OCI-M1 (cell line): Measurements from ENCODE around the gene TARBP1.
"Not testable (repeated sequence)": the region's sequence is repeated elsewhere in the genome, so short reads cannot be mapped to it uniquely, and the experiment has no call there.

ENCODE experiments used
- DNase-seq: peaks from one replicate; lab custom pipeline; 2025; lab: John Stamatoyannopoulos, UW

Gene TARBP1, protein sequence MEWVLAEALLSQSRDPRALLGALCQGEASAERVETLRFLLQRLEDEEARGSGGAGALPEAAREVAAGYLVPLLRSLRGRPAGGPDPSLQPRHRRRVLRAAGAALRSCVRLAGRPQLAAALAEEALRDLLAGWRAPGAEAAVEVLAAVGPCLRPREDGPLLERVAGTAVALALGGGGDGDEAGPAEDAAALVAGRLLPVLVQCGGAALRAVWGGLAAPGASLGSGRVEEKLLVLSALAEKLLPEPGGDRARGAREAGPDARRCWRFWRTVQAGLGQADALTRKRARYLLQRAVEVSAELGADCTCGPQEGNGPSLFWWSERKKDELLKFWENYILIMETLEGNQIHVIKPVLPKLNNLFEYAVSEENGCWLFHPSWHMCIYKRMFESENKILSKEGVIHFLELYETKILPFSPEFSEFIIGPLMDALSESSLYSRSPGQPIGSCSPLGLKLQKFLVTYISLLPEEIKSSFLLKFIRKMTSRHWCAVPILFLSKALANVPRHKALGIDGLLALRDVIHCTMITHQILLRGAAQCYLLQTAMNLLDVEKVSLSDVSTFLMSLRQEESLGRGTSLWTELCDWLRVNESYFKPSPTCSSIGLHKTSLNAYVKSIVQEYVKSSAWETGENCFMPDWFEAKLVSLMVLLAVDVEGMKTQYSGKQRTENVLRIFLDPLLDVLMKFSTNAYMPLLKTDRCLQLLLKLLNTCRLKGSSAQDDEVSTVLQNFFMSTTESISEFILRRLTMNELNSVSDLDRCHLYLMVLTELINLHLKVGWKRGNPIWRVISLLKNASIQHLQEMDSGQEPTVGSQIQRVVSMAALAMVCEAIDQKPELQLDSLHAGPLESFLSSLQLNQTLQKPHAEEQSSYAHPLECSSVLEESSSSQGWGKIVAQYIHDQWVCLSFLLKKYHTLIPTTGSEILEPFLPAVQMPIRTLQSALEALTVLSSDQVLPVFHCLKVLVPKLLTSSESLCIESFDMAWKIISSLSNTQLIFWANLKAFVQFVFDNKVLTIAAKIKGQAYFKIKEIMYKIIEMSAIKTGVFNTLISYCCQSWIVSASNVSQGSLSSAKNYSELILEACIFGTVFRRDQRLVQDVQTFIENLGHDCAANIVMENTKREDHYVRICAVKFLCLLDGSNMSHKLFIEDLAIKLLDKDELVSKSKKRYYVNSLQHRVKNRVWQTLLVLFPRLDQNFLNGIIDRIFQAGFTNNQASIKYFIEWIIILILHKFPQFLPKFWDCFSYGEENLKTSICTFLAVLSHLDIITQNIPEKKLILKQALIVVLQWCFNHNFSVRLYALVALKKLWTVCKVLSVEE (N-terminal part only)

GRCh38 chr1:234478481-234479309 lies at the start of gene TARBP1:
TARBP1 (minus strand) TSS chr1:234479179; CDS start chr1:234479103, 76 bp downstream.
- peak; percentile 86 for DNase-seq

- peak; percentile 52 for DNase-seq
Observed at GRCh38 chr1:234528074-234528865, 49.3 kb upstream of the TARBP1 start.

DNA sequence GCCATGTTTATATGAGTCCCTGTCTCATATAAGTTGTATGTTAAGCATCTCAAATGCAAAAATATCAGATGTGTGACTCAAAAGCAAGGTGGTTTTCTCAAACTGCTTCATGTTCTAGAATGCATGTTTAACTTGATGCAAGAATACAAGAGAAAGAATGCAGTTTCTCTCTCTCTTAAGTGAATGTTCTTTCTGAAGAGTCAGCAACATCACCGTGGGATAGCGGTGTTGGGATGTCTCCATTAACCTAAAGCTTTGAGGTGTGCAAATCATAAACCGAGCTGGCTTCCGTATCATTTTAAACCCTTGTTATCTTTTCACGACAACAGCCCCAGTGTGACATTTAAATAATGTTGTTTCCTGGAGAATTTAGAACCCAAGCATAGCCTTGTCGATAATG lies 48.4 kb upstream of the TARBP1 start:
- DNase-seq: no peak

DNA sequence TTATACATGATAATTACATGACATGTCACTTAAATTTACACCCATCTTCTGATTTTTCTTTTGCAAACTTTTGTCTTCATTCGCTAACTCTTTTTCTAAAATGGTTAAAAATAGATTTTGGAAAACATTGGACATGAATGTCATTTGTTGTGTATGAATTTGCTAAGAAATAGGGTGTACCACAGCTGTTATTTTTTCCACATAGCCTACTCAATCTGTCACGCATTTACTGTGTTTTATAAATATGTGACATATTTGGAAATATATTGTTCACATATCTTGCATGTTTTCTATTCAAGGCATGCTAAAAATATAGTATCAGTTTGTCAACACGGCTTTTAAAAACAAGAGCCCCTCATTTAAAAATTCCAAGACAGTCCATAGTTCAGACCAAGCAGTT lies 47.9 kb upstream of the TARBP1 start:
- DNase-seq: no peak

DNA sequence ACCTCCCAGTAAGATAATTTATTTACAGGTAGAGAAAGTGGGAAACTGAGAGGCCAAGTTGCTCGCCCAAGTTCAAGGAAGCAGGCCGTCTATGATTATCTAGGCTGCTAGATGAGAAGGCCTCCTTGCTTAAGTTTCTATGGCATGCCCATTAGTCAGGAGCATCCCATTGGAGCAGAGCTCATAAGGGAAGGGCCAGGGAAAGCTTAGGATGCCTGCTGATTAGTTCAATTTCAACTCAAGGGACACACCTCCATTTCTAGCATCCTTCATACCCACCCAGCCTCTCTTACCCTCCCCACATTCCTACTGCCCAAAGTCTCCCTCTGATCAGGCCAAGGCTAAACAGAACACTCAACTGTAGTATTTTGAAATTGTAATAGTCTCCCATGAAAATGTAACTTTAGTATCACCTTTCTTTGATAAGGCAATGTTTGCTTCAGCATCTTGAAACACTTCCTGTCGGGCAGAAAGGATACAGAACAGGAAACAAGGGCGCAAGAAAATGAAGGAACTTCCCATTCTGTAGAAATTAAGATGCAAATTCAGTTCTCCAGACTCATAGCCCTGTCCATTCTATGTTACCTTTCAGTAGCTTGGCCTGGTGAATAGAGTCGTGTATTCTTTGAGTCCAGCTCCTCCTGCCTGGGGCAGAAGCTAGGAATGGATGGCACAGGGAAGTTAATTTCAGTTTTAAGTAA lies 46.3 kb upstream of the TARBP1 start:
- DNase-seq: no peak

DNA sequence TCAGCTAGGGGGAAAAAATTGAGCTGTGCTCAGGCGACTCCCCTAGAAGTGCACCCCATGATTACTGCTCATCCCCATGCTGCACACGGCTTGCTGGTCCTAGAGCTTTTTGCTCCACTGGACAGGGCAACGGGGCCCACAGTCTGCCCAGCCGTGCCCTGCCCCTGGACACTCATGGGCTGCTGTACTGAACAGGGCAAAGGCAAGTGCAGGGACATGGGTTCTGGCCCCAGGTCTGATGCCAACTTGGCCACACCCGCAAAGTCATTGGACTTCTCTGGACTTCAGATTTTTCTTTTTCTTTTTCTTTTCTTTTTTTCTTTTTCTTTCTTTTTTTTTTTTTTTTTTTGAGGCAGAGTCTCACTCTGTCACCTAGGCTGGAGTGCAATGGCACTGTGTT lies 42.9 kb upstream of the TARBP1 start:
- no peak for DNase-seq

DNA sequence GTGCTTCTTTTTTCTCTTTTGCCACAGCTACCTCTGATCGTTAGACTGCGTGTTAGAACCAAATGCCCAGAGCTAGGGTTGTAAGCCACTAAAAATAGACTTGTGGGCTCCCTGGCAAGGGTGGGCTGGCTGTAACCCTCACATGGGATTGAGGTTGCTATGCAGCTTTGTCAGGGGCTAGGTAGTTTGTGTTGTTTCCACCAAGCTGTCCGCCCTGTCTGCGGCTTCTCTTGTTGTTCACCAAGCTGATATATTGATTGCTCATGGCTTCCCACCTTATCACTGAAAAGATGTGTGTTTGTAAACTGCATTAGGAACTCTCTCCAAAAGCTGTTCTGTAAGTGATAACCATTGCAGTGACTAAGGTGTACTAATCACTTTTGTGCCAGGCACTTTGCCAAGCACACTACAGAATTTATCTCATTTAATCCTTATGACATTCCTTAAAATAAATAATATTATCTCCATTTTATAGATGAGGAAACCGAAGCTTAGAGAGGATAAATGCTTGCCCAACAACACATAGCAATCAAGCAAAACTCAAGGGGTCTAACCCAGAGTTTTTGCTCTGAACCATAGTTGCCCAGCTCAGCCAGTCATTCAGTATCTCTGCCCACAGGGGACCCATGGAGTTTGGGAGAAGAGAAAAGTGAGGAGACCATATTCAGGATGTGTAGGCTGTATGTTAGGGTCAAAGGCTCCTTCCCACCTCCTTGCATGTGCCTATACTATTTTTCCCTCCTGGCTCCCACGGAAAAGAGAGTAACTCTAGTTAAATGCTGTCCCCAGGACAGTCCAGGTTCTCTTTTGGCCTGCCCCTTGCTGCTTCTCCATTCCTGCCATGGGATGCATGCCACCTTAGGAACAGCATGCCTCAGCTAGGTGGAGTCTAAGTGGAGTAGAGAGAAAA lies 42.2 kb upstream of the TARBP1 start:
- peak; percentile 37 for DNase-seq

DNA sequence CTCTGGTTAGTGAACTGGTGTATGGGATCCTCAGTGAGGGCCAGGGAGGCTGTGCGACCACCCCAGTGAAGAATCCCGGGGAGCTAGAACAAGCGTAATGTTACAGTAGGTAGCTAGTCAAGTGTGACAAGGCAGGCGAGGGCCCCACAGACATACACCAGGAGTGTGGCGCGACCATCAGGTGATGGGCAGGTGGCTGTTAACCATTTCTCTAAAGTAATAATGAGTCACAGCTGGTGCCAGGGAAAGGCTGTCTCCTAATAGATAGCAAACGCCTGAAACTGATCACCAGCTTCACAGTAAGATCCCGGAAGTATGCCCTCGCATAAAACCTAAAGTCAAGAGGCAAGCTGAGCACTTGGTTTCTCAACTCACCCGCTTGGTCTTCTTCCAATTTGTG lies 40.5 kb upstream of the TARBP1 start:
- no peak for DNase-seq

DNA sequence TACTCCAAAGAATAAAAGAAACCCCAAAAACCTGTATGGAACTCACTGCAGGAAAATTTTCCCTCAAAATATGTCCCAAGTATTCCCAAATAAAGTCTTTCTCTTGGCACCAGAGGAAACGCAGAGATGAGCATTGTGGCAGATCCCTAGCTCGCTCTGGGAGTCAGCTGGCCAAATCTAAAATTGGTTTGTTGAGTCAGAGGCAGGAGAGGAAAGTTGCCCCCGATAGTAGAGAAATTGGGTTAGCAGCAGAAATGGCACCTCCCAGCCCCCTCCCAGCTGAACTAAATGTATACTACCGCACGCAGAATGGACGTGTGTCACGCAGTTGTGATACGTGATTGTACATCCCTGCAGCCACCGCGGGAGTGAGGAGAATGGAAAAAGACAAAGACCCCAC lies 39.9 kb upstream of the TARBP1 start:
- no peak for DNase-seq

GRCh38 chr1:234518086-234518485 lies 39.1 kb upstream of the TARBP1 start:
- DNase-seq: not testable (repeated sequence)

DNA sequence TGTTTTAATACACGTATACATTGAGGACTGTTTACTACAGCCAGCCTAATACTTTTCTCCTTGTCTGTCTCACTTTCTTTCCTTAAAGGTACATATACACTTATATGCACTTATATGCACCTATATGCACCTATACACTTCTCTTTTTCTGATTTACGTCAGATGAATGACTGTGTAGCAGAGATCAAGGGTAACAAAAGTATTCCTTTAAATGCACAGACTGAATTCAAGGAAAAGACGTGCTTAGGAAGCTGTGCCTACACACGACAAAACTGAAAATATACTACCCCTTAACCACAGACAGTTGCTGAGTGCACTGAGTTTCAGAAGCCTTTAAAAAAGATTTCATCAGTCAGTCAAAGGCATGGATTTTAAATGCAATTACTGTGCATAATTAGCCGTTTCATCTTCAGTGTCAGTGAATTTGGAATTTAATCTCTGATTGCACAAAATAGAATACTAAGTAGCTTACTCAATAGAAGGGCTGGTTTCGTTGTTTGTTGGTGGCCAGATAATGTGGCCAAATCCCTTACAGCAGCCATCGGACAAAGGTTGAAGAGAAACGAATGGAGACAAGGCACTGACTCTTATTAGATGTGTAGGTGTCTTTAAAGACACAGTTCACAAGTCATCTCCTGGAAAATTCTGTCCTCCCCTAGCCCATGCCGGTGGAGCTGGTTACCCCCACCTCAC lies 38.3 kb upstream of the TARBP1 start:
- DNase-seq: peak; percentile 33

DNA sequence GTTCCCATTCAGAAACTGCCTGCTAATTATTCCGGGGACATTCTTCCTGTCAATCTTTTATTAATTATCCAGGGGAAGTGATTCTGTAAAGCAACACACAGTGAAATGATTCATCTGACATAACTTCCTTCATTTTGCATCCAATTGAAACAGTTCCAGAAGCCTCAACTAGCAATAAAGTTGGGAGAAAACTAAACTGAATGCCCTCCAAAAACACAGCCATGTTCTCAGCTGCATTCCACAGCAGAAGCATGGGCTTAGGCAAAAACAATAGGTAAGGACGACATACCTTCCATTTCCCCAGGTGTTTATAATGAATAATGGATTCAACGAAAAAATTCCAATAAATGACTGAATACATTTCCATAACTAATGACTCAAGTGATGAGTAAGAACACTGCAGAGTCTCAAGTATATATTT lies 36.9 kb upstream of the TARBP1 start:
- no peak for DNase-seq

DNA sequence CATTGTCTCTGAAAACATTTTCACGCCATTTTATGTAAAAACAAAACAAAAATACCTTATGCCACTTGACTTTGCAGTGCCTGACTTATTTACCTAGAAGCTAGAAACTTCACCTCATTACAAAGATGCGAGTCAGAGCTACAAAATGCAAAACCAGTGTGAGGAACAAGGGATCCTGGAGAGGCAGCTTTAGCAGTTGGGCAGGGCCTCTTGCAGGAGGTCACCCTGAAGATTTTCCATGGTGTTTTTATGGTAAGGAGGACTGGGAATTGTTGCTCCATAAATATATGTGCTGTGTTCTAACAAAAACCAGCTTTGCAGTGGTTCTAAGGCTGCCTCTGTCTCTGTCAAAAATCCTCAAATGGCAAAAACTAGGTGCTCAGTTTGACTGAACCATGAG lies 36.4 kb upstream of the TARBP1 start:
- DNase-seq: no peak

DNA sequence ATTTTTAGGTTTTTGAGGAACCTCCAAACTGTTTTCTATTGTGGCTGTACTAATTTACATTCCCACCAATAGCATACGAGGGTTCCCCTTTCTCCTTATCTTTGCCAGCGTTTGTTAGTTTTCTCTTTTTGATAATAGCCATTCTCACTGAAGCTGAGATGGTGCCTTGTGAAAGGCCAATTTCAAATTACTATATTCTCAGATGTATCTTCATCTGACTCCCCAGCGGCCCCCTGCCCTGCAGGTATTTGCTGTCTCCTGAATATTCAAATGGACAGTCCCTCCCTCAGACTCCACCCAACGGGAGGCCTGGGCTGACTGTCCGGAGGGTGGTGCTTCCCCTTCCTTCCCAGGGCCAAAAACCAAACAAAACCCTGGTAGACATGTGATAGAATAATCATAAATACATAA lies 33.5 kb upstream of the TARBP1 start:
- DNase-seq: peak; percentile 88

DNA sequence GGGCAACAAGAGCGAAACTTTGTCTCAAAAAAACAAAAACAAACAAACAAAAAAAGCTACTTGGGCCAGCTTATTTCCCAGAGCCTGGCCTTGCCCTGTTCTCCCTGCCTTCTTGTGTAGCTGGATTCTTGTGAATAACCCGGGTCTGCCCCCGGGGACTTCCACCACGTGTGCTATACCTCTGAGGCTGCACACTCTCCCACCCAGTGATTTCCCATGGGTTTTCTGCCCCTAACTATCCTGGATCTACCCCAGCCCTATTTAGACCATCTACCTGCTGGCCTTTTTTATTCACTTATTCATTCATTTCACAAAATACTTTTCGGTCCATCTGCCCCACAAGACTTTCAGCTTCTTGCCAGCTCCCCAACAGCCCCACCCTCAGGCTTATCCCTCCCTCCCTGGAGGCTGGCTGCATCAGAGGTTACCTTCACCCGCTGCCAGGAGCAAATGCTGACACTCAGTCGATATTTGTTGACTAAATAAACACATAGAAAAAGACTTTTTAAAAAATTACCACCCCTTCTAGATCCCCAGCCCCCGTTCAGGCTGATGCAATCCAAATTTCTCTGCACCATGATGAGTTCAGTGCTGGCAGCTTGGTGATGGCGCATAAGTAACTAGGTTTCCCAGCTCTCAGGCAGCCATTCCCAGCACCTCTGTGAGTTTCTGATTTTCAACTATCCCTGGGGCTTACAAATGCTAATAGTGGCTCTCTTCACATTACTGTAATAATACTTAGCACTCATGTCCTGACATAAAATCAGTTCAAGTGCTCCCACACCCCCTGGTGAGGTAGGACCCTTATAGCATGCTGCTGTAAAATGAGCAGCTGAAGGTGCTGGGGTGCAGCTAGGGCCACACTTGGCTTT lies 30.7 kb upstream of the TARBP1 start:
- DNase-seq: peak; percentile 53

GRCh38 chr1:234507626-234508387 lies 28.8 kb upstream of the TARBP1 start:
- DNase-seq: no peak
